Activated CD4-positive, alpha-beta T cell treated with anti-CD3 and anti-CD28 coated beads for 1 hour (primary cell): Measurements from ENCODE around the gene CTSA.

Experiments
- DNase-seq: peaks from one replicate; pipeline ENCODE4 v3.0.0-alpha.2; 2020

The CTSA gene

GRCh38 chr20:45944151-45944964 is 53.2 kb downstream of the CTSA start:
- DNase-seq, result no peak

- DNase-seq, result no peak
Measured at GRCh38 chr20:45944965-45945677, 54.0 kb downstream of the CTSA start.

GRCh38 chr20:45945678-45946148 is 54.6 kb downstream of the CTSA start:
- DNase-seq, result no peak

- no peak for DNase-seq
Measured at GRCh38 chr20:45946149-45946970, 55.2 kb downstream of the CTSA start.

- no peak for DNase-seq
Measured at GRCh38 chr20:45947110-45947866, 56.2 kb downstream of the CTSA start.

- DNase-seq, result no peak
Measured at GRCh38 chr20:45948261-45948733, 57.2 kb downstream of the CTSA start.
